Measurements from ENCODE around the gene ABCD1.

DNA sequence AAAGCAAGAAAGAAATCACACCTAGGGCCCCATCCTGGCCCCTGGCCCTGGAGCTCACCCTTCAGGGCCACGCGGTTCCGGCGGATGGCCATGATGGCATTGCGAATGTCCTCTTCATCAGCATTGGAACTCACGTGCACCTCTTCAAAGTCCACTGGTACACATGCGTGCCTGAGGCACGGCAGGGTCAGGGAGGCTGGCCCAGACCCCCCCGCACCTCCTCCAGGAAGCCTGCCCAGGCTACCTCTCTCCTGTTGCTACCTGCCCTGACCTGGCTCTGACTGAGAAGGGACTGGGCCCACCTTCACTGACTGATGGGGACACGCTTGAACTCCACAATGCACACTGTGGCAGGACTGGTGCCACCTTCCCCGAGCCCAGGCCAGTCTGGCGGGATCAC is 65.0 kb downstream of the ABCD1 start:
- TF ChIP-seq, protein P1, sequence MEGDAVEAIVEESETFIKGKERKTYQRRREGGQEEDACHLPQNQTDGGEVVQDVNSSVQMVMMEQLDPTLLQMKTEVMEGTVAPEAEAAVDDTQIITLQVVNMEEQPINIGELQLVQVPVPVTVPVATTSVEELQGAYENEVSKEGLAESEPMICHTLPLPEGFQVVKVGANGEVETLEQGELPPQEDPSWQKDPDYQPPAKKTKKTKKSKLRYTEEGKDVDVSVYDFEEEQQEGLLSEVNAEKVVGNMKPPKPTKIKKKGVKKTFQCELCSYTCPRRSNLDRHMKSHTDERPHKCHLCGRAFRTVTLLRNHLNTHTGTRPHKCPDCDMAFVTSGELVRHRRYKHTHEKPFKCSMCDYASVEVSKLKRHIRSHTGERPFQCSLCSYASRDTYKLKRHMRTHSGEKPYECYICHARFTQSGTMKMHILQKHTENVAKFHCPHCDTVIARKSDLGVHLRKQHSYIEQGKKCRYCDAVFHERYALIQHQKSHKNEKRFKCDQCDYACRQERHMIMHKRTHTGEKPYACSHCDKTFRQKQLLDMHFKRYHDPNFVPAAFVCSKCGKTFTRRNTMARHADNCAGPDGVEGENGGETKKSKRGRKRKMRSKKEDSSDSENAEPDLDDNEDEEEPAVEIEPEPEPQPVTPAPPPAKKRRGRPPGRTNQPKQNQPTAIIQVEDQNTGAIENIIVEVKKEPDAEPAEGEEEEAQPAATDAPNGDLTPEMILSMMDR (IDR thresholded peaks at IDR 0.05): no peak
- no peak for TF ChIP-seq POLR2AphosphoS5 (IDR thresholded peaks at IDR 0.05)

All from breast epithelium (tissue), 3 donors.